WTC11 (cell line): ENCODE measurements around the gene GDF2. TPM values are rescaled to one million over a fixed set of nuclear protein-coding genes. Genes with fewer than 3 reads are reported as not detected.

ENCODE experiments used
- ATAC-seq: fragments of 200-7000 bp; cut with Tn5 transposase; 2 replicates; pipeline ENCODE4 v1.10.0; 2021; ENCODE audit warnings: mild to moderate bottlenecking, moderate library complexity
- CTCF ChIA-PET: fragments of 300-600 bp; sonication (Branson Sonifier 250); formaldehyde crosslinking; loops from one replicate; lab custom pipeline; 2021; ENCODE audit warnings: antibody characterized with exemption; lab: Charles Lee
- POLR2A ChIA-PET: fragments of 350-600 bp; sonication (Branson Sonifier 250); formaldehyde crosslinking; loops from one replicate; lab custom pipeline; 2021; ENCODE audit warnings: antibody characterized with exemption; lab: Charles Lee
- DNase-seq: peaks from one replicate; pipeline ENCODE4 v3.0.0; 2021; ENCODE audit warnings: low spot score
- H3K27ac Mint-ChIP-seq: 2 replicates; pipeline ENCODE4 v1.8.0; 2021; ENCODE audit warnings: mixed read lengths
- H3K27me3 Mint-ChIP-seq: 2 replicates; pipeline ENCODE4 v1.8.0; 2021; ENCODE audit warnings: low read depth, mild to moderate bottlenecking, moderate library complexity, mixed read lengths
- H3K36me3 Mint-ChIP-seq: 2 replicates; pipeline ENCODE4 v1.8.0; 2021; ENCODE audit warnings: mixed read lengths
- H3K4me1 Mint-ChIP-seq: 2 replicates; pipeline ENCODE4 v1.8.0; 2022; ENCODE audit warnings: mixed read lengths
- H3K4me3 Mint-ChIP-seq: 2 replicates; pipeline ENCODE4 v1.8.0; 2021; ENCODE audit warnings: mild to moderate bottlenecking, moderate library complexity, mixed read lengths
- H3K9me3 Mint-ChIP-seq: 2 replicates; pipeline ENCODE4 v1.8.0; 2021; ENCODE audit warnings: mixed read lengths
- AFF4 ChIP-seq: sonication (generic); formaldehyde crosslinking; IDR thresholded peaks from 2 replicates; pipeline ENCODE4 v1.8.1; 2023; ENCODE audit warnings: mild to moderate bottlenecking, missing genetic modification reagents, borderline replicate concordance
- ARID4B ChIP-seq: sonication (generic); formaldehyde crosslinking; IDR thresholded peaks from 2 replicates; pipeline ENCODE4 v1.8.0; 2023; ENCODE audit warnings: missing genetic modification reagents, mild to moderate bottlenecking, borderline replicate concordance
- ATF2 ChIP-seq: sonication (generic); formaldehyde crosslinking; IDR thresholded peaks from 2 replicates; pipeline ENCODE4 v1.8.1; 2022; ENCODE audit warnings: low read depth, missing genetic modification reagents, borderline replicate concordance
- CDX4 ChIP-seq: fragments of 250-450 bp; sonication (Bioruptor Pico); IDR thresholded peaks from 2 replicates; pipeline ENCODE4 v1.9.0; 2021; ENCODE audit warnings: moderate library complexity, mild to moderate bottlenecking, inconsistent platforms, borderline replicate concordance
- FOXJ3 ChIP-seq: sonication (generic); formaldehyde crosslinking; IDR thresholded peaks from 2 replicates; pipeline ENCODE4 v1.9.0; 2021; ENCODE audit warnings: missing genetic modification reagents, mild to moderate bottlenecking, borderline replicate concordance
- HMGA2 ChIP-seq: fragments of 250-450 bp; sonication (Bioruptor Pico); IDR thresholded peaks from 2 replicates; pipeline ENCODE4 v1.4.0; 2021; ENCODE audit warnings: mild to moderate bottlenecking, moderate library complexity
- NR3C1 ChIP-seq: sonication (generic); formaldehyde crosslinking; conservative IDR thresholded peaks from 2 replicates; pipeline ENCODE4 v1.8.1; 2023; ENCODE audit warnings: low read depth, mild to moderate bottlenecking, missing genetic modification reagents
- SOX15 ChIP-seq: fragments of 250-450 bp; sonication (Bioruptor Pico); IDR thresholded peaks from 2 replicates; pipeline ENCODE4 v1.9.0; 2021; ENCODE audit warnings: mild to moderate bottlenecking
- USF2 ChIP-seq: sonication (generic); formaldehyde crosslinking; IDR thresholded peaks from 2 replicates; pipeline ENCODE4 v1.8.1; 2023; ENCODE audit warnings: mild to moderate bottlenecking, missing genetic modification reagents, moderate library complexity
- ZNF416 ChIP-seq: fragments of 250-450 bp; sonication (Bioruptor Pico); IDR thresholded peaks from 2 replicates; pipeline ENCODE4 v1.9.0; 2021; ENCODE audit warnings: mild to moderate bottlenecking, inconsistent platforms
- total RNA-seq: library from RNA; stranded (reverse); gene quantifications from 3 replicates; pipeline ENCODE4 v1.2.3, GENCODE V29; 2021

GDF2 gene
- total RNA-seq, 1 experiment from 2014 or later: not detected

- H3K27me3 Mint-ChIP-seq: no peaks in the 10 kb centered on the region
- ChIA-PET POLR2A (no interaction called here), CTCF (no interaction called here)
- no peak overlapping the region for H3K4me3 Mint-ChIP-seq
- no peaks in the 10 kb centered on the region; the same call in 1 of the 2 replicates for H3K36me3 Mint-ChIP-seq
- ATAC-seq (no peak), DNase-seq (no peak)
- H3K27ac Mint-ChIP-seq: 0 out of 2 replicates have a peak overlapping the region, but pooled peaks have one; percentile 45
- TF ChIP-seq ATF2 (no peak), FOXJ3 (no peak), AFF4 (CRISPR knock-in tag) (no peak), CDX4 (no peak), NR3C1 (no peak), ARID4B (CRISPR knock-in tag) (no peak), USF2 (CRISPR knock-in tag) (no peak), SOX15 (CRISPR knock-in tag) (no peak)
- H3K9me3 Mint-ChIP-seq: no peaks in the 10 kb centered on the region
- H3K4me1 Mint-ChIP-seq: peaks cover 23% of the 10 kb centered on the region
Observed at GRCh38 chr10:47366731-47367460, 44.6 kb downstream of the GDF2 start.

- CTCF ChIA-PET: no interaction called here
- no peak overlapping the region for H3K27ac Mint-ChIP-seq
- H3K36me3 Mint-ChIP-seq: no peaks in the 10 kb centered on the region; the same call in 1 of the 2 replicates
- ATAC-seq: no peak
- H3K4me3 Mint-ChIP-seq: no peak overlapping the region
- TF ChIP-seq HMGA2 (CRISPR knock-in tag) (no peak), ZNF416 (CRISPR knock-in tag) (no peak), AFF4 (CRISPR knock-in tag) (no peak)
- TF ChIP-seq, all 79 proteins: peak for 0
- H3K9me3 Mint-ChIP-seq: no peaks in the 10 kb centered on the region
- no peaks in the 10 kb centered on the region for H3K27me3 Mint-ChIP-seq
- POLR2A ChIA-PET: no interaction called here
- H3K4me1 Mint-ChIP-seq: peaks cover 31% of the 10 kb centered on the region
- DNase-seq: no peak
Observed at GRCh38 chr10:47367646-47368045, 45.4 kb downstream of the GDF2 start.
